HepG2 (cell line): ENCODE results near the gene SEC61G. TPM values are rescaled to one million over a fixed set of nuclear protein-coding genes. Genes with fewer than 3 reads are reported as not detected.

Experiments
- ATAC-seq: fragments of 200-7000 bp; cut with Tn5 transposase; 3 replicates; pipeline ENCODE4 v1.9.1; 2020; ENCODE audit warnings: mild to moderate bottlenecking, moderate library complexity
- BruUV-seq: library from RNA; stranded (reverse); fragments of 400-500 nt; replicated peaks from 2 replicates; lab custom pipeline; 2021; lab: Mats Ljungman, UMichigan
- CTCF ChIA-PET: fragments of 300-600 bp; formaldehyde crosslinking; extraction: SDS; loops from one replicate; lab custom pipeline; 2021; ENCODE audit warnings: low total read pairs, inconsistent platforms, low intra/inter-chr PET ratio; lab: Yijun Ruan, JAX
- POLR2A ChIA-PET: fragments of 350-600 bp; sonication (Branson Sonifier 250); formaldehyde crosslinking; loops from one replicate; lab custom pipeline; 2020; ENCODE audit warnings: antibody characterized with exemption, inconsistent platforms; lab: Yijun Ruan, JAX
- DNase-seq: peaks from one replicate; pipeline ENCODE4 v3.0.0-alpha.2; 2015; ENCODE audit warnings: low spot score
- FAIRE-seq: peaks from 3 replicates; lab custom pipeline; 2011; peaks lifted over from hg19 to GRCh38; lab: Jason Lieb, UNC
- H2AFZ ChIP-seq: one replicate; pipeline ENCODE4 v1.6.1; 2011; ENCODE audit warnings: low read length, inconsistent platforms
- H3K27ac ChIP-seq: fragments of 300-600 bp; 3 replicates; pipeline ENCODE4 v1.8.0; 2011; ENCODE audit warnings: mixed run types, mild to moderate bottlenecking, mixed read lengths, low read length, inconsistent platforms; ENCODE audit not compliant: insufficient read depth; ENCODE audit errors: extremely low read length
- H3K27me3 ChIP-seq, 2 experiments: fragments of 200-600 bp in 1 of 2; 2 replicates in 1 of 2; 3 replicates in 1 of 2; pipeline versions ENCODE4 v1.6.0 to v1.8.0; 2011; ENCODE audit warnings: low read length in 2 of 2, mild to moderate bottlenecking in 2 of 2, moderate library complexity in 2 of 2, inconsistent platforms in 1 of 2; ENCODE audit not compliant: insufficient read depth in 2 of 2, control insufficient read depth in 1 of 2
- H3K36me3 ChIP-seq, 2 experiments: fragments of 200-600 bp in 1 of 2; replicated peaks in 1 of 2; 2 replicates in 1 of 2; 3 replicates in 1 of 2; pipeline versions ENCODE4 v1.5.1 to v1.8.0; 2011; ENCODE audit warnings: low read length in 2 of 2, inconsistent platforms in 1 of 2; ENCODE audit not compliant: insufficient read depth in 2 of 2, control insufficient read depth in 1 of 2
- H3K4me1 ChIP-seq: 2 replicates; pipeline ENCODE4 v1.5.1; 2012; ENCODE audit warnings: low read length, inconsistent platforms; ENCODE audit not compliant: insufficient read depth
- H3K4me2 ChIP-seq: 2 replicates; pipeline ENCODE4 v1.6.0; 2011; ENCODE audit warnings: low read depth, low read length, inconsistent platforms
- H3K4me3 ChIP-seq, 3 experiments: fragments of 200-600 bp in 1 of 3; sonication (generic), shearing (Covaris generic) in 1 of 3; replicated peaks in 1 of 3; 2 replicates each; pipeline ENCODE4 v1.5.1; 2011 to 2016; ENCODE audit warnings: low read length in 3 of 3, inconsistent platforms in 2 of 3, low read depth in 2 of 3, mild to moderate bottlenecking in 2 of 3, control low read depth in 1 of 3, mixed read lengths in 1 of 3; ENCODE audit not compliant: insufficient read depth in 1 of 3
- H3K79me2 ChIP-seq: one replicate; pipeline ENCODE4 v1.6.1; 2011; ENCODE audit warnings: low read length, inconsistent platforms; ENCODE audit not compliant: insufficient read depth
- H3K9ac ChIP-seq: 2 replicates; pipeline ENCODE4 v1.6.0; 2011; ENCODE audit warnings: mild to moderate bottlenecking, low read depth, low read length, inconsistent platforms; ENCODE audit not compliant: insufficient read depth
- H3K9me3 ChIP-seq: 2 replicates; pipeline ENCODE4 v1.5.1; 2012; ENCODE audit warnings: mild to moderate bottlenecking, low read length
- H4K20me1 ChIP-seq: 2 replicates; pipeline ENCODE4 v1.6.0; 2011; ENCODE audit warnings: inconsistent platforms, mild to moderate bottlenecking, low read length, moderate library complexity; ENCODE audit not compliant: insufficient read depth
- ARHGAP35 ChIP-seq: sonication (generic); formaldehyde crosslinking; IDR thresholded peaks from 2 replicates; pipeline ENCODE4 v1.9.0; 2022; ENCODE audit warnings: mild to moderate bottlenecking, inconsistent platforms, moderate library complexity, missing genetic modification reagents, borderline replicate concordance
- BORCS8-MEF2B ChIP-seq: sonication (generic); formaldehyde crosslinking; IDR thresholded peaks from 2 replicates; pipeline ENCODE4 v1.8.0; 2022; ENCODE audit warnings: mild to moderate bottlenecking, missing genetic modification reagents
- HHEX ChIP-seq: IDR thresholded peaks from 2 replicates; pipeline ENCODE4 v1.6.1; 2016; ENCODE audit warnings: control low read depth
- HOXA7 ChIP-seq: sonication (generic); formaldehyde crosslinking; IDR thresholded peaks from 2 replicates; pipeline ENCODE4 v1.8.1; 2022; ENCODE audit warnings: mild to moderate bottlenecking, missing genetic modification reagents, moderate library complexity
- KAT7 ChIP-seq: IDR thresholded peaks from 2 replicates; pipeline ENCODE4 v1.6.1; 2018; ENCODE audit warnings: borderline replicate concordance, missing compliant biosample characterization
- MEIS2 ChIP-seq: sonication (generic); formaldehyde crosslinking; IDR thresholded peaks from 2 replicates; pipeline ENCODE4 v1.9.0; 2021; ENCODE audit warnings: mild to moderate bottlenecking, missing genetic modification reagents
- NFE2L2 ChIP-seq: fragments of 150-350 bp; IDR thresholded peaks from 2 replicates; pipeline ENCODE4 v1.6.1; 2014; ENCODE audit warnings: low read length
- PCBP1 ChIP-seq: fragments of 200-400 bp; formaldehyde crosslinking; IDR thresholded peaks from 2 replicates; pipeline ENCODE4 v1.6.1; 2017; ENCODE audit warnings: mild to moderate bottlenecking, low read depth, low read length, borderline replicate concordance
- PTBP1 ChIP-seq: fragments of 200-400 bp; formaldehyde crosslinking; IDR thresholded peaks from 2 replicates; pipeline ENCODE4 v1.6.1; 2018; ENCODE audit warnings: low read length, low read depth; ENCODE audit not compliant: poor library complexity, severe bottlenecking
- RNF2 ChIP-seq: fragments of 450-650 bp; conservative IDR thresholded peaks from 2 replicates; pipeline ENCODE4 v1.6.1; 2016; ENCODE audit warnings: low read depth
- ZMAT5 ChIP-seq: sonication (generic); formaldehyde crosslinking; IDR thresholded peaks from 2 replicates; pipeline ENCODE4 v1.5.0; 2020; ENCODE audit warnings: mild to moderate bottlenecking, low read depth, missing genetic modification reagents, borderline replicate concordance
- ZNF3 ChIP-seq: IDR thresholded peaks from 2 replicates; pipeline ENCODE4 v1.7.0; 2017; ENCODE audit warnings: inconsistent platforms
- ZNF773 ChIP-seq: sonication (generic); formaldehyde crosslinking; IDR thresholded peaks from 2 replicates; pipeline ENCODE4 v1.4.0; 2020; ENCODE audit warnings: missing genetic modification reagents, borderline replicate concordance
- ZNF777 ChIP-seq: sonication (generic); formaldehyde crosslinking; IDR thresholded peaks from 2 replicates; pipeline ENCODE4 v1.4.0; 2020; ENCODE audit warnings: missing genetic modification reagents
- ZNF790 ChIP-seq: sonication (generic); formaldehyde crosslinking; IDR thresholded peaks from 2 replicates; pipeline ENCODE4 v1.8.0; 2022; ENCODE audit warnings: missing genetic modification reagents, mild to moderate bottlenecking, borderline replicate concordance
- ZNF839 ChIP-seq: sonication (generic); formaldehyde crosslinking; IDR thresholded peaks from 2 replicates; pipeline ENCODE4 v1.4.0; 2020; ENCODE audit warnings: missing genetic modification reagents, mild to moderate bottlenecking, borderline replicate concordance
- WGBS: methylation state at CpG from one replicate; pipeline ENCODE4 v1.1.6; 2017; ENCODE audit warnings: low lambda C conversion rate; 5-methylcytosine and 5-hydroxymethylcytosine counted together
- in situ Hi-C: cut with HindIII; loops from 2 replicates; pipeline ENCODE4 v1.10.0; 2017; ENCODE audit warnings: low pct_unique_long_range_greater_than_20kb; ENCODE audit not compliant: extremely low pct_ligation_motif_present
- intact Hi-C: fragments of 100-400 bp; cut with micrococcal nuclease; formaldehyde crosslinking; loops from one replicate; pipeline ENCODE4 v1.10.0; 2022; ENCODE audit not compliant: unreplicated experiment
- polyA plus RNA-seq, 8 experiments: library from polyadenylated mRNA; depleted of rRNA in 3 of 8; stranded (reverse) in 7 of 8; unstranded in 1 of 8; fragments of >200 nt; fragmentation: Illumina TruSeq in 4 of 8; extraction: Trizol in 4 of 8; gene quantifications; 2 replicates each; pipeline versions ENCODE4 v1.2.1 to v1.2.3, GENCODE V29; 2011 to 2016; ENCODE audit warnings: low read depth in 4 of 8, missing spikeins in 1 of 8, mixed read lengths in 1 of 8; ENCODE audit not compliant: insufficient read depth in 1 of 8
- total RNA-seq, 5 experiments: library from RNA; depleted of rRNA; stranded (reverse); fragments of >200 nt; fragmentation: Illumina TruSeq; extraction: Trizol; gene quantifications; 2 replicates each; pipeline ENCODE4 v1.2.3, GENCODE V29; 2016; ENCODE audit warnings: low read depth in 1 of 5
- TF ChIP-seq, protein P1 (sequence below): sonication (generic); formaldehyde crosslinking; IDR thresholded peaks from 2 replicates; pipeline ENCODE4 v1.8.1; 2023; ENCODE audit warnings: mild to moderate bottlenecking, missing genetic modification reagents, borderline replicate concordance
- TF ChIP-seq, protein P2 (sequence below): sonication (generic); formaldehyde crosslinking; IDR thresholded peaks from 2 replicates; pipeline ENCODE4 v1.8.1; 2023; ENCODE audit warnings: missing genetic modification reagents, inconsistent platforms, borderline replicate concordance

Gene SEC61G
- total and polyA plus RNA-seq, 2 of the 13 experiments (the other 11 are each of a cell fraction or from before 2014, with no cell fraction given): 126 to 328 TPM

- H3K36me3 ChIP-seq: no peaks in the 10 kb centered on the region
- TF ChIP-seq, protein P1, sequence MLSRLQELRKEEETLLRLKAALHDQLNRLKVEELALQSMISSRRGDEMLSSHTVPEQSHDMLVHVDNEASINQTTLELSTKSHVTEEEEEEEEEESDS: no peak
- no peak for TF ChIP-seq MEIS2 (CRISPR knock-in tag)
- TF ChIP-seq KAT7 (CRISPR knock-in tag): no peak
- no peak for TF ChIP-seq ZMAT5 (CRISPR knock-in tag)
- no peak for TF ChIP-seq ZNF790 (CRISPR knock-in tag)
- TF ChIP-seq, protein P2, sequence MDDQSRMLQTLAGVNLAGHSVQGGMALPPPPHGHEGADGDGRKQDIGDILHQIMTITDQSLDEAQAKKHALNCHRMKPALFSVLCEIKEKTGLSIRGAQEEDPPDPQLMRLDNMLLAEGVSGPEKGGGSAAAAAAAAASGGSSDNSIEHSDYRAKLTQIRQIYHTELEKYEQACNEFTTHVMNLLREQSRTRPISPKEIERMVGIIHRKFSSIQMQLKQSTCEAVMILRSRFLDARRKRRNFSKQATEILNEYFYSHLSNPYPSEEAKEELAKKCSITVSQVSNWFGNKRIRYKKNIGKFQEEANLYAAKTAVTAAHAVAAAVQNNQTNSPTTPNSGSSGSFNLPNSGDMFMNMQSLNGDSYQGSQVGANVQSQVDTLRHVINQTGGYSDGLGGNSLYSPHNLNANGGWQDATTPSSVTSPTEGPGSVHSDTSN (CRISPR knock-in tag): no peak
- no peak for TF ChIP-seq PCBP1
- no peak for TF ChIP-seq ZNF773 (CRISPR knock-in tag)
- no peak for TF ChIP-seq HHEX (CRISPR knock-in tag)
- TF ChIP-seq PTBP1: no peak
- TF ChIP-seq ZNF777 (CRISPR knock-in tag): no peak
- TF ChIP-seq ARHGAP35 (CRISPR knock-in tag): no peak
- TF ChIP-seq BORCS8-MEF2B: no peak
- no peak for TF ChIP-seq NFE2L2
- no peak for TF ChIP-seq RNF2
- no peak for TF ChIP-seq HOXA7
- no peak for TF ChIP-seq ZNF3 (CRISPR knock-in tag)
- no peak for TF ChIP-seq ZNF839 (CRISPR knock-in tag)
- no peak overlapping the region for H3K4me2 ChIP-seq
- no peak overlapping the region for H3K27ac ChIP-seq
- peaks cover 37% of the 10 kb centered on the region for H3K9me3 ChIP-seq
- H3K4me3 ChIP-seq: no peak overlapping the region
- intact Hi-C loops (no loop called here), in situ Hi-C loops (no loop called here)
- DNase-seq (no peak), ATAC-seq (no peak), FAIRE-seq (no peak)
- no peak overlapping the region for H2AFZ ChIP-seq
- H3K9ac ChIP-seq: no peak overlapping the region
- WGBS: 35% methylated on average over 4 of the region's 4 CpGs
- no peaks in the 10 kb centered on the region for H4K20me1 ChIP-seq
- CTCF ChIA-PET: no interaction called here
- BruUV-seq: no TSS peak
- H3K27me3 ChIP-seq: no peaks in the 10 kb centered on the region; a peak in 1 of 5 replicates
- POLR2A ChIA-PET: no interaction called here
- H3K79me2 ChIP-seq: no peaks in the 10 kb centered on the region
- no peaks in the 10 kb centered on the region for H3K4me1 ChIP-seq
Observed at GRCh38 chr7:54719974-54720373, 39.0 kb downstream of the SEC61G start.
